ENCODE data around the gene HPS4. TPM values are rescaled to one million over a fixed set of nuclear protein-coding genes. Genes with fewer than 3 reads are reported as not detected.

HPS4 gene
- total RNA-seq, 1 experiment from 2014 or later, result 35.4 TPM

- POLR2A ChIA-PET, result no interaction called here
- Histone ChIP-seq H3K9me2 (ENCODE audit: insufficient read depth) (no peaks in the 10 kb centered on the region), H3K4me1 (ENCODE audit: control insufficient read depth in 1 of 2, insufficient read depth in 2 of 2, low read length in 2 of 2) (no peaks in the 10 kb centered on the region), H3K79me2 (ENCODE audit: insufficient read depth, low read length) (no peaks in the 10 kb centered on the region), H4K20me1 (ENCODE audit: insufficient read depth) (no peaks in the 10 kb centered on the region), H3K9me3 (ENCODE audit: control insufficient read depth in 1 of 2, insufficient read depth in 1 of 2, low read depth in 1 of 2, low read length in 2 of 2) (no peaks in the 10 kb centered on the region), H3K27me3 (ENCODE audit: insufficient read depth, low read length) (no peaks in the 10 kb centered on the region), H3K4me2 (ENCODE audit: low read length) (no peak overlapping the region), H2AFZ (ENCODE audit: low read depth, low read length, poor library complexity, severe bottlenecking) (no peak overlapping the region), H3K9ac (ENCODE audit: low read length) (no peak overlapping the region), H3K27ac (ENCODE audit: low read depth, low read length) (no peak overlapping the region), H3K4me3 (replicated peaks in 1 of 2; ENCODE audit: low read depth in 1 of 2, low read length in 2 of 2) (no peak overlapping the region), H3K36me3 (ENCODE audit: control insufficient read depth in 1 of 2, insufficient read depth in 2 of 2, low read length in 2 of 2) (no peaks in the 10 kb centered on the region; a peak in 1 of 4 replicates)
- ATAC-seq, result no peak
- no TSS peak for BruUV-seq (replicated peaks)
- RAD21 ChIA-PET (ENCODE audit: low non-redundant PET in 1 of 2, low total read pairs in 2 of 2, uncharacterized antibody in 2 of 2, unreplicated experiment in 2 of 2), result no interaction called here
- intact Hi-C loops (cut with micrococcal nuclease), result no loop called here
- CTCF ChIA-PET, result no interaction called here
- no peak for DNase-seq (ENCODE audit: low read depth, low spot score)
- TF ChIP-seq ATF3 (IDR thresholded peaks at IDR 0.05), result no peak
- no peak for TF ChIP-seq MAX (IDR thresholded peaks at IDR 0.05)
Observed at GRCh38 chr22:26443901-26444690, 39.5 kb downstream of the HPS4 start.

- H3K27ac ChIP-seq (ENCODE audit: low read depth, low read length), result no peak overlapping the region
- no peaks in the 10 kb centered on the region for H3K9me3 ChIP-seq (ENCODE audit: control insufficient read depth in 1 of 2, insufficient read depth in 1 of 2, low read depth in 1 of 2, low read length in 2 of 2)
- ATAC-seq (no peak), DNase-seq (ENCODE audit: low read depth, low spot score) (no peak)
- intact Hi-C loops (cut with micrococcal nuclease), result no loop called here
- H3K36me3 ChIP-seq (ENCODE audit: control insufficient read depth in 1 of 2, insufficient read depth in 2 of 2, low read length in 2 of 2), result no peaks in the 10 kb centered on the region; a peak in 1 of 4 replicates
- ChIA-PET RAD21 (ENCODE audit: low non-redundant PET in 1 of 2, low total read pairs in 2 of 2, uncharacterized antibody in 2 of 2, unreplicated experiment in 2 of 2) (no interaction called here), CTCF (no interaction called here), POLR2A (no interaction called here)
- BruUV-seq (replicated peaks), result no TSS peak
- no peak overlapping the region for H3K9ac ChIP-seq (ENCODE audit: low read length)
- H3K27me3 ChIP-seq (ENCODE audit: insufficient read depth, low read length), result no peaks in the 10 kb centered on the region
- TF ChIP-seq SRF (IDR thresholded peaks at IDR 0.05; ENCODE audit: low read depth), result no peak
- no peak for TF ChIP-seq RAD21 (IDR thresholded peaks at IDR 0.05; ENCODE audit: low read depth)
- no peak for TF ChIP-seq REST (IDR thresholded peaks at IDR 0.05; ENCODE audit: low read depth)
- no peak for TF ChIP-seq ELF1 (IDR thresholded peaks at IDR 0.05; ENCODE audit: borderline replicate concordance, low read depth)
- TF ChIP-seq EGR1 (IDR thresholded peaks at IDR 0.05; ENCODE audit: low read depth), result no peak
- TF ChIP-seq FOSL1 (IDR thresholded peaks at IDR 0.05; ENCODE audit: low read depth), result no peak
- no peak for TF ChIP-seq ZFX (IDR thresholded peaks at IDR 0.05)
- TF ChIP-seq EZH2phosphoT487 (IDR thresholded peaks at IDR 0.05; ENCODE audit: borderline replicate concordance), result no peak
- TF ChIP-seq POLR2AphosphoS5 (IDR thresholded peaks at IDR 0.05; ENCODE audit: low read depth, low read length), result no peak
- no peak for TF ChIP-seq SIN3A (IDR thresholded peaks at IDR 0.05; ENCODE audit: low read depth)
- H4K20me1 ChIP-seq (ENCODE audit: insufficient read depth), result no peaks in the 10 kb centered on the region
- no peaks in the 10 kb centered on the region; a peak in 1 of 4 replicates for H3K4me1 ChIP-seq (ENCODE audit: control insufficient read depth in 1 of 2, insufficient read depth in 2 of 2, low read length in 2 of 2)
- no peak overlapping the region for H3K4me2 ChIP-seq (ENCODE audit: low read length)
- no peak overlapping the region for H3K4me3 ChIP-seq (replicated peaks in 1 of 2; ENCODE audit: low read depth in 1 of 2, low read length in 2 of 2)
- H3K9me2 ChIP-seq (ENCODE audit: insufficient read depth), result no peaks in the 10 kb centered on the region
- H3K79me2 ChIP-seq (ENCODE audit: insufficient read depth, low read length), result no peaks in the 10 kb centered on the region
- H2AFZ ChIP-seq (ENCODE audit: low read depth, low read length, poor library complexity, severe bottlenecking), result no peak overlapping the region
Observed at GRCh38 chr22:26442086-26442756, 41.4 kb downstream of the HPS4 start.
